Measurements from ENCODE around the gene NSDHL. TPM values are rescaled to one million over a fixed set of nuclear protein-coding genes. Genes with fewer than 3 reads are reported as not detected.

Gene NSDHL
- total RNA-seq, 4 donors from 2014 or later, result 41.0 to 63.7 (median 57.4) TPM

DNA sequence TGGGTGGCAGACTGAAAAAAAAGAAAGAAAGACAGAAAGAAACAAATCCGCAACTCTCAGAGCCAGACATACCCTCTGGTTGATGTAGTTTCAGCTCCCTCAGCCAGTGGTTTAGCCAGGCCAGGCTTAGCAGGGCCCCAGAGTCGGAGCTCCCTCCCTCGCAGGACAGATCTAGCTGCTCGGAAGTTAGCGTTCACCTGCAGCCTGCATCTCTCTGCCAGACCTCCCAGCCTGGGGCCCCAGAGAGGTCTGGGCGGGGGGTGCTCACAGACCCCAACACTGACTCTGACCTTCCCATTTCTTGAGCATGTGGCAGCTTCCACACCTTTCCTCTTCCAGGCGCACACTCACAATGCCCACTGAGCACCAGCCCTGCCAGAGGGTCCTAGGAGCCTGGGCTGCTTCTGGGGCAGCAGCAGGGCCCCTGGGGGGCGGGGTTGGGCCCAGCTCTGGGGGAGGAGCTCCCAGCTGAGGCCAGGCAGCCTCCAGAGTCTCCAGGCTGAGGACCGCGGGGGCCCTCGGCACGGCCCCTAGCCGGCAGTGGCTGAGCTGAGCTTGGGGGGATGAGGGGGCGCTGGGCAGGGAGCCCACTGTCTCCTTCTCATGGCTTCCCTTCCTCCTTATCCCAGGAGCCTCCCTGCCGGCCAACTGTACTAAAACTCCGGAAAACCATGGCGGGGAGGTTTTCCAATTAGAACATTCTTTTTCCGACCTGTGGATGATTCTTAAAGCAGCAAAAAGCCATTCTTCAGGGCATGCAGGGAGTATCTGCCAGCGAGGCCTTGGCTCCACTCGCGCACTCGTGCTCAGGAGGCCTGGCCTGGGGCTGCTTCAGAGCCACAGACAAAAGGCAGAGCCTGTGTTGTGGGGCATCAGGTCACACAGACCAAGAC is 62.4 kb downstream of the NSDHL start:
- intact Hi-C loops (cut with DNase I), result no loop called here
- no peaks in the 10 kb centered on the region for H3K36me3 ChIP-seq
- WGBS, 2 donors, result 50 to 71% methylated on average over 1 to 9 of the region's 22 CpGs
- H3K4me1 ChIP-seq, result peaks cover 17 to 51% (median 22%) of the 10 kb centered on the region in 3 donors
- H3K9me3 ChIP-seq, result no peaks in the 10 kb centered on the region
- peak overlapping the region in 3 of 4 donors; percentile 85 to 90 (median 88) for H3K27ac ChIP-seq
- no peak for TF ChIP-seq POLR2A (IDR thresholded peaks at IDR 0.05)
- TF ChIP-seq, protein P1, sequence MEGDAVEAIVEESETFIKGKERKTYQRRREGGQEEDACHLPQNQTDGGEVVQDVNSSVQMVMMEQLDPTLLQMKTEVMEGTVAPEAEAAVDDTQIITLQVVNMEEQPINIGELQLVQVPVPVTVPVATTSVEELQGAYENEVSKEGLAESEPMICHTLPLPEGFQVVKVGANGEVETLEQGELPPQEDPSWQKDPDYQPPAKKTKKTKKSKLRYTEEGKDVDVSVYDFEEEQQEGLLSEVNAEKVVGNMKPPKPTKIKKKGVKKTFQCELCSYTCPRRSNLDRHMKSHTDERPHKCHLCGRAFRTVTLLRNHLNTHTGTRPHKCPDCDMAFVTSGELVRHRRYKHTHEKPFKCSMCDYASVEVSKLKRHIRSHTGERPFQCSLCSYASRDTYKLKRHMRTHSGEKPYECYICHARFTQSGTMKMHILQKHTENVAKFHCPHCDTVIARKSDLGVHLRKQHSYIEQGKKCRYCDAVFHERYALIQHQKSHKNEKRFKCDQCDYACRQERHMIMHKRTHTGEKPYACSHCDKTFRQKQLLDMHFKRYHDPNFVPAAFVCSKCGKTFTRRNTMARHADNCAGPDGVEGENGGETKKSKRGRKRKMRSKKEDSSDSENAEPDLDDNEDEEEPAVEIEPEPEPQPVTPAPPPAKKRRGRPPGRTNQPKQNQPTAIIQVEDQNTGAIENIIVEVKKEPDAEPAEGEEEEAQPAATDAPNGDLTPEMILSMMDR (IDR thresholded peaks at IDR 0.05), result no peak
- H3K27me3 ChIP-seq, result peaks cover 0 to 4% (median 0%) of the 10 kb centered on the region in 4 donors
- no peak overlapping the region for H3K4me3 ChIP-seq
- DNase-seq, result no peak

DNA sequence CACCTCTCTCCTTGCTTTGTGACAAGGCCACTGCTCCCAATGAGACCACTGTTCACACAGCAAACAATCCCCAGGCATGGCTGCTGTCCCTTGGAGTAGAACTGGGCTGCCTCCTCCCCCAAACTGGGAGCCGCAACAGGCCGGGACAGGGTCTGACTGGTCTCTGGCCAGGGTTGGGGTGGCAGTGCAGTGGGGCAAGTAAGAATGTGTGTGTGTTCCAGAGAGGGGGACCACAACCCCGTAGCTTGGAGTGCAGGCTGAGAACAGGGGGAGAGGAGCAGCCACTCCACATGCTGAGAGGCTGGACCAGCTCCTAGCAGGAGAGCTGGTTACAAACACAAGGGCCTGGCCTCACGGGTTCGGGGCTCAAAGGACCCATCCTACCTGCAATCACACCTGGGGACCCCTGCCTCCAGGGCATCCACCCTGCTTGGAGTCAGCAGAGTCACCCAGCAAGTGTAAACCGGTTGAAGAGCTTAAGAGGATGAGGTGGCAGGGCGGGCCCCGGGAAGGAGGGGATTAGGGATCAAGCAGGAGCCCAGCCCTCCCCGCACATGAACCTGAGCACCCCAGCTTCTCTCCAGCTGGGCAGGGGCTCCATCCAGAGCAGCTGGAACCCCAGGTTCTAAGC is 63.2 kb downstream of the NSDHL start:
- intact Hi-C loops (cut with DNase I), result no loop called here
- H3K36me3 ChIP-seq, result no peaks in the 10 kb centered on the region
- DNase-seq, result no peak
- TF ChIP-seq POLR2A (IDR thresholded peaks at IDR 0.05), result no peak
- TF ChIP-seq, protein P1 (IDR thresholded peaks at IDR 0.05), result no peak
- no peaks in the 10 kb centered on the region for H3K9me3 ChIP-seq
- peak overlapping the region; percentile 59 to 90 (median 86) for H3K27ac ChIP-seq
- no peak overlapping the region for H3K4me3 ChIP-seq
- peaks cover 17 to 52% (median 22%) of the 10 kb centered on the region in 3 donors for H3K4me1 ChIP-seq
- H3K27me3 ChIP-seq, result peaks cover 0 to 5% (median 0%) of the 10 kb centered on the region in 4 donors
- WGBS, 2 donors, result 39 to 40% methylated on average over 1 to 3 of the region's 9 CpGs

DNA sequence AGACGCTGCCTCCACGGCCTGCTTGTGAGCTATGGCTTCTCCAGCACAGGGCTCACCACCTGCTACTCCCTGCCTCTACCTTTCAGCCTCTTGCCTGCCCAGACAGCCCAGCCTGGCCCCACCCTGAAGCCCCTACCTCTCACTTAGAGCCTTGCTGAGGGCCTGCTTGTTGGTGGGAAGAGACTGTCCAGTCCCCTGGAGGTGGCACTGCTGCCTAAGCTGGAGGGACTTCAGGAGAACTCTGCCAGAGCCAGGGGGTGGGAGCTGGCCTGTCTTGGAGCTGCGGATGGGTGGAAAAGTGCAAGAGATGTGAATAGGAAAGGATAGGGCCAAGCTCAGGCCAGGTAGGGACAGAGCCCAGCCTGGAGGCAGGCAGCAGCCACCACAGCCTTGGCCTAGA is 64.3 kb downstream of the NSDHL start:
- no peak for DNase-seq
- H3K36me3 ChIP-seq, result no peaks in the 10 kb centered on the region
- no peaks in the 10 kb centered on the region for H3K9me3 ChIP-seq
- H3K4me1 ChIP-seq, result peaks cover 17 to 63% (median 22%) of the 10 kb centered on the region in 3 donors
- intact Hi-C loops (cut with DNase I), result no loop called here
- WGBS, 2 donors, result 40% methylated on average over 1 of the region's 3 CpGs; no CpG with 5 or more reads in 1 of the 2 donors
- H3K27ac ChIP-seq, result peak overlapping the region; percentile 59 to 90 (median 86)
- TF ChIP-seq, protein P1 (IDR thresholded peaks at IDR 0.05), result peak in 1 of 6 experiments; percentile 4
- no peak for TF ChIP-seq POLR2A (IDR thresholded peaks at IDR 0.05)
- no peak overlapping the region for H3K4me3 ChIP-seq
- H3K27me3 ChIP-seq, result peaks cover 0 to 5% (median 0%) of the 10 kb centered on the region in 4 donors

DNA sequence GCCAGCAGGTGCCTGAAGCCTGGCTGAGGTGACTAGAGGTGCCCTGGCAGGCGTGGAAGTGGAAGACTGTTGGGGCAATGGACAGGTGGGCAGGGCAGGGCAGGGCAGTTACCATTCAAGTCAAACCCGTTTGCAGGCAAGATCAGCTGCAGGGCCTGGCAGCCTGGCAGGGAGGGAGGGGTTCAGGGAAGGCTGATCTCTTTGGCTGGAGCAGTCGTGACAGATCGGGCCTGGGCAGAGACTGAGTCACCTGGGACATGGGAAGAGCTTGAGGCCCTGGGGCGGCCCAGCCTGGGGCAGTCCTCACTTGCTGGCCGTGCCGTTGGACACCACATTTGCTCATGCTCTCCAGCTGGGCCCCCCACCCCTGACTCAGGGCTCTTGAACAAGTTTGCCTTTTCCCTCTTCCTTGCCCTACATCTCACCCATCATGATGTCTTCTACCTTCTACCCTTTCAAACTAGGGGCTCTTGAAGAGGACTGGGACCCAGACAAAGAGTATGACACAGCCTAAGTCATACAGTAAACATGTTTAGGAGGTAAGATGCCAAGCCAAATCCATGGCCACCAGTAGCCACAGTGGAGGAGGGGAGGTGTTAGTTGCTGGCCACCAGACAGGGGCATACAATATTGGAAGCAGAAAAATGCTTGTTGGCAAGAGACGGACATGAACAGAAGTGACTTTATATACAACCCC is 65.0 kb downstream of the NSDHL start:
- Histone ChIP-seq H3K9me3 (no peaks in the 10 kb centered on the region), H3K4me1 (peaks cover 17 to 70% (median 22%) of the 10 kb centered on the region in 3 donors), H3K27ac (peak overlapping the region; percentile 59 to 90 (median 86)), H3K27me3 (peaks cover 0 to 5% (median 0%) of the 10 kb centered on the region in 4 donors), H3K4me3 (no peak overlapping the region), H3K36me3 (no peaks in the 10 kb centered on the region)
- no peak for DNase-seq
- intact Hi-C loops (cut with DNase I), result no loop called here
- TF ChIP-seq, protein P1 (IDR thresholded peaks at IDR 0.05), result no peak
- no peak for TF ChIP-seq POLR2A (IDR thresholded peaks at IDR 0.05)
- 40 to 69% methylated on average over 2 to 7 of the region's 8 CpGs for WGBS, 2 donors

Measured in esophagus squamous epithelium (tissue), 5 donors.